ENCODE measurements around the gene RALGDS. TPM values are rescaled to one million over a fixed set of nuclear protein-coding genes. Genes with fewer than 3 reads are reported as not detected.
"Not testable (repeated sequence)": the region's sequence is repeated elsewhere in the genome, so short reads cannot be mapped to it uniquely, and the experiment has no call there.

RALGDS gene
- total RNA-seq, 1 donor from 2014 or later = 78.8 TPM

DNA sequence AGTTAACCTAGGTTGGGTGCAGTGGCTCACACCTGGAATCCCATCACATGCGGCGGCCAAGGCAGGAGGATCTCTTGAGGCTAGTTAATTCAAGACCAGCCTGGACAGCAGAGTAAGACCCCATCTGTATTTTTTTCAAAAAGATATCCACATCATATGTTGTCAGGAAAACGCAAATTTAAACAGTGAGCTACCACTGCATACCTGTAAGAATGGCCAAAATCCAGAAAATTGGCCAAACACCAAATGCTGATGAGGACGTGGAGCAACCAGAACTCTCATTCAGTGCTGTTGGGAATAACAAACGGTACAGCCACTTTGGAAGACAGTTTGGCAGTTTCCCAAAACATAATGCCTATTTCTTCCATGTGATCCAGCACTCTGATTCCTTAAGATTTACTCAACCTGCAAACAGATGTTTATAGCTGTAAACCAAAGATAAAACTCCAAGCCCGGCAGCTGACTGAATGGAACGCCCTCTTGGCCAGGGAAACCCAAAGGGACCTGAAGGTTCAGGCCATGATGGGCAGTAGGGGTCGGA, 46.9 kb downstream of the RALGDS start:
- no peaks in the 10 kb centered on the region for H3K4me1 Mint-ChIP-seq (ENCODE audit: low read depth)
- H3K27ac Mint-ChIP-seq = no peak overlapping the region
- no peaks in the 10 kb centered on the region for H3K36me3 Mint-ChIP-seq (ENCODE audit: low read depth)
- H3K9me3 Mint-ChIP-seq = no peaks in the 10 kb centered on the region
- intact Hi-C loops (cut with micrococcal nuclease) = no loop called here
- no peak for DNase-seq (ENCODE audit: low spot score)
- H3K27me3 Mint-ChIP-seq (ENCODE audit: low read depth) = peaks cover 9% of the 10 kb centered on the region
- H3K4me3 Mint-ChIP-seq (ENCODE audit: low read depth) = no peak overlapping the region

DNA sequence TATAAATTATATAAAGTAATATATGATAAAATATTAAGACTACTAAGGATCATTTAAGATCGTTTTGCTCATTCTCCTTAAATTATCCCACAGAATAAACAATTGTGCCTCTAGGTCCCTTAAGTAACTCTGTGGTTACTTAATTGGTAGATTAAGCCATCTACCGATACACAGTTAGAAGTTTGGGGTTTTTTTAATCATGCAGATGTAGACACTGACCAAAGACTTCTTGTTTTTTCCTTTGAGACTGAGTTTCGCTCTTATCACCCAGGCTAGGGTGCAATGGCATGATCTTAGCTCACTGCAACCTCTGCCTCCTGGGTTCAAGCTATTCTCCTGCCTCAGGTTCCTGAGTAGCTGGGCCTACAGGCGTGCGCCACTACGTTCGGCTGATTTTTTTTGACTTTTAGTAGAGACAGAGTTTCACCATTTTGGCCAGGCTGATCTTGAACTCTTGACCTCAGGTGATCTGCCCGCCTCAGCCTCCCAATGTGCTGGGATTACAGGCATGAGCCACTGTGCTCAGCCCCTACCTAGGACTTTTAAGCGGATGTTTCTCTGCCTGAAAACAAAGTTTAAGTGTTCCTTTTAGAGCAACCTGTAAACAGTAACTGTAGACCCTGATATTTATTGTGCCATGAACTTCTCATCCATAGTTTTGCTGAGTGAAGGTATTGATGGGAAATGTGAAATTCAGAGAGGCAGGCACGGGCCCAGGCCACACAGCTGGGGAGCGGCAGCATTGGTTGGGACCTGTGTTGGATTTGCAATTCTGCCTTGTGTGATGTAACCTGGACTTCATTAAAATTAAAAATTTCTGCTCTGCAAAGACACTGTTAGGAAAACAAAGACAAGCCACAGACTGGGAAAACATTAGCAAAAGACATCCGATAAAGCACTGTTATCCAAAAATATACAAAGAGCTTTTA, 47.7 kb downstream of the RALGDS start:
- intact Hi-C loops (cut with micrococcal nuclease) = no loop called here
- Mint-ChIP-seq H3K27ac (no peak overlapping the region), H3K4me3 (ENCODE audit: low read depth) (no peak overlapping the region), H3K9me3 (no peaks in the 10 kb centered on the region), H3K4me1 (ENCODE audit: low read depth) (no peaks in the 10 kb centered on the region), H3K27me3 (ENCODE audit: low read depth) (peaks cover 9% of the 10 kb centered on the region), H3K36me3 (ENCODE audit: low read depth) (no peaks in the 10 kb centered on the region)
- DNase-seq (ENCODE audit: low spot score) = no peak

DNA sequence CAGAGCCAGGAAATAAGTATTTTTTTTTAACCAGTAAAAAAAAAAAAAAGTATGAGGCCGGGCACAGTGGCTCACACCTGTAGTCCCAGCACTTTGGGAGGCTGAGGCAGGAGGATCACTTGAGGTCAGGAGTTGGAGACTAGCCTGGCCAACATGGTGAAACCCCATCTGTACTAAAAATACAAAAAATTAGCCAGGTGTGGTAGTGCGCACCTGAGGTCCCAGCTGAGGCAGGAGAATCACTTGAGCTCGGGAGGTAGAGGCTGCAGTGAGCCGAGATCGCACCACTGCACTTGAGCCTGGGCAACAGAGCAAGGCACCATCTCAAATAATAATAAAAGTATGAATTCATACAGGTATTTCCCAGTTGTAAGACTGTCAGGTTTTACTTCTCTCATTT, 48.8 kb downstream of the RALGDS start:
- DNase-seq (ENCODE audit: low spot score); H3K4me3 Mint-ChIP-seq (ENCODE audit: low read depth); H3K27ac Mint-ChIP-seq; H3K27me3 Mint-ChIP-seq (ENCODE audit: low read depth); H3K9me3 Mint-ChIP-seq; intact Hi-C loops (cut with micrococcal nuclease); H3K36me3 Mint-ChIP-seq (ENCODE audit: low read depth); H3K4me1 Mint-ChIP-seq (ENCODE audit: low read depth): not testable (repeated sequence)

DNA sequence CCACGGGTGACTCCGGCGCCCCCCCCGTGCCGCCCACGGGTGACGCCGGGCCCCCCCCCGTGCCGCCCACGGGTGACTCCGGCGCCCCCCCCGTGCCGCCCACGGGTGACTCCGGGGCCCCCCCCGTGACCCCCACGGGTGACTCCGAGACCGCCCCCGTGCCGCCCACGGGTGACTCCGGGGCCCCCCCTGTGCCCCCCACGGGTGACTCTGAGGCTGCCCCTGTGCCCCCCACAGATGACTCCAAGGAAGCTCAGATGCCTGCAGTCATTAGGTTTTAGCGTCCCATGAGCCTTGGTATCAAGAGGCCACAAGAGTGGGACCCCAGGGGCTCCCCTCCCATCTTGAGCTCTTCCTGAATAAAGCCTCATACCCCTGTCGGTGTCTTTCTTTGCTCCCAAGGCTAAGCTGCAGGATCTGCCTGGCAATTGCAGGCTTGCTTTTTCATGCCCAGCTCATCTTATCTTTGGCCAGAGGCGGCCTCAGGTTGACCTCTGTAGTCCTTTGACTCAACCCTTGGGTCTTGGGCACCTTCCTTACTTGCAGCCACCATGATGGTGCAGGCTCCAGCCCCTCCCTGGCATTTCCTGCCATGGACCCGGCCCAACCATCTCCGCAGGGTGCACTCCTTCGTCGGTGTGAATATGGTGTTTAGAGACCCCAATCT, 49.4 kb downstream of the RALGDS start:
- H3K9me3 Mint-ChIP-seq = no peaks in the 10 kb centered on the region
- no peak overlapping the region for H3K27ac Mint-ChIP-seq
- peaks cover 6% of the 10 kb centered on the region for H3K27me3 Mint-ChIP-seq (ENCODE audit: low read depth)
- no peaks in the 10 kb centered on the region for H3K36me3 Mint-ChIP-seq (ENCODE audit: low read depth)
- intact Hi-C loops (cut with micrococcal nuclease) = no loop called here
- DNase-seq (ENCODE audit: low spot score) = no peak
- H3K4me1 Mint-ChIP-seq (ENCODE audit: low read depth) = no peaks in the 10 kb centered on the region
- no peak overlapping the region for H3K4me3 Mint-ChIP-seq (ENCODE audit: low read depth)

DNA sequence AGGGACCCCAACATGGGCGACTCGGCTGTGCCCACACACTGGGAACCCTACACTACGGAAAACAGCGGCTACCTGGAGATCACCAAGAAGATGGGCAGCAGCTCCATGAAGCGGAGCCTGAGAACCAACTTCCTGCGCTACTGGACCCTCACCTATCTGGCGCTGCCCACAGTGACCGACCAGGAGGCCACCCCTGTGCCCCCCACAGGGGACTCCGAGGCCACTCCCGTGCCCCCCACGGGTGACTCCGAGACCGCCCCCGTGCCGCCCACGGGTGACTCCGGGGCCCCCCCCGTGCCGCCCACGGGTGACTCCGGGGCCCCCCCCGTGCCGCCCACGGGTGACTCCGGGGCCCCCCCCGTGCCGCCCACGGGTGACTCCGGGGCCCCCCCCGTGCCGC, 50.1 kb downstream of the RALGDS start:
- intact Hi-C loops (cut with micrococcal nuclease); DNase-seq (ENCODE audit: low spot score); H3K9me3 Mint-ChIP-seq; H3K27me3 Mint-ChIP-seq (ENCODE audit: low read depth); H3K4me1 Mint-ChIP-seq (ENCODE audit: low read depth); H3K27ac Mint-ChIP-seq; H3K4me3 Mint-ChIP-seq (ENCODE audit: low read depth); H3K36me3 Mint-ChIP-seq (ENCODE audit: low read depth): not testable (repeated sequence)

DNA sequence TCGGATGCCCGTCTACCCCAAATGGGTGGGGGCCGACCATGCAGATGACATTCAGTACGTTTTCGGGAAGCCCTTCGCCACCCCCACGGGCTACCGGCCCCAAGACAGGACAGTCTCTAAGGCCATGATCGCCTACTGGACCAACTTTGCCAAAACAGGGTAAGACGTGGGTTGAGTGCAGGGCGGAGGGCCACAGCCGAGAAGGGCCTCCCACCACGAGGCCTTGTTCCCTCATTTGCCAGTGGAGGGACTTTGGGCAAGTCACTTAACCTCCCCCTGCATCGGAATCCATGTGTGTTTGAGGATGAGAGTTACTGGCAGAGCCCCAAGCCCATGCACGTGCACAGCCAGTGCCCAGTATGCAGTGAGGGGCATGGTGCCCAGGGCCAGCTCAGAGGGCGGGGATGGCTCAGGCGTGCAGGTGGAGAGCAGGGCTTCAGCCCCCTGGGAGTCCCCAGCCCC, 50.5 kb downstream of the RALGDS start:
- H3K9me3 Mint-ChIP-seq; DNase-seq (ENCODE audit: low spot score); H3K27me3 Mint-ChIP-seq (ENCODE audit: low read depth); H3K36me3 Mint-ChIP-seq (ENCODE audit: low read depth); intact Hi-C loops (cut with micrococcal nuclease); H3K4me1 Mint-ChIP-seq (ENCODE audit: low read depth); H3K27ac Mint-ChIP-seq; H3K4me3 Mint-ChIP-seq (ENCODE audit: low read depth): not testable (repeated sequence)

DNA sequence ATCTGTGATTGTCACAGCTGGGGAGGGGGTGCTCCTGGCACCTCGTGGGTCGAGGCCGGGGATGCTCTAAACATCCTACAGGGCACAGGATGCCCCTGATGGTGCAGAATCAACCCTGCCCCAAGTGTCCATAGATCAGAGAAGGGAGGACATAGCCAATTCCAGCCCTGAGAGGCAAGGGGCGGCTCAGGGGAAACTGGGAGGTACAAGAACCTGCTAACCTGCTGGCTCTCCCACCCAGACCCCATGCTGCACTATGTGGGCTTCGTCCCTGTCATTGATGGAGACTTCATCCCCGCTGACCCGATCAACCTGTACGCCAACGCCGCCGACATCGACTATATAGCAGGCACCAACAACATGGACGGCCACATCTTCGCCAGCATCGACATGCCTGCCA, 52.6 kb downstream of the RALGDS start:
- DNase-seq (ENCODE audit: low spot score); H3K27me3 Mint-ChIP-seq (ENCODE audit: low read depth); H3K4me3 Mint-ChIP-seq (ENCODE audit: low read depth); H3K4me1 Mint-ChIP-seq (ENCODE audit: low read depth); intact Hi-C loops (cut with micrococcal nuclease); H3K9me3 Mint-ChIP-seq; H3K36me3 Mint-ChIP-seq (ENCODE audit: low read depth); H3K27ac Mint-ChIP-seq: not testable (repeated sequence)

DNA sequence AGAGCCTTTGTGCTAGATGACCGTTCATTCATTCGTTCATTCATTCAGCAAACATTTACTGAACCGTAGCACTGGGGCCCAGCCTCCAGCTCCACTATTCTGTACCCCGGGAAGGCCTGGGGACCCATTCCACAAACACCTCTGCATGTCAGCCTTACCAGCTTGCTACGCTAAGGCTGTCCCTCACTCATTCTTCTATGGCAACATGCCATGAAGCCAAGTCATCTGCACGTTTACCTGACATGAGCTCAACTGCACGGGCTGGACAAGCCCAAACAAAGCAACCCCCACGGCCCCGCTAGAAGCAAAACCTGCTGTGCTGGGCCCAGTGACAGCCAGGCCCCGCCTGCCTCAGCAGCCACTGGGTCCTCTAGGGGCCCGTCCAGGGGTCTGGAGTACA, 53.2 kb downstream of the RALGDS start:
- H3K4me1 Mint-ChIP-seq (ENCODE audit: low read depth) = no peaks in the 10 kb centered on the region
- H3K27me3 Mint-ChIP-seq (ENCODE audit: low read depth) = no peaks in the 10 kb centered on the region
- no peaks in the 10 kb centered on the region for H3K36me3 Mint-ChIP-seq (ENCODE audit: low read depth)
- DNase-seq (ENCODE audit: low spot score) = no peak
- H3K4me3 Mint-ChIP-seq (ENCODE audit: low read depth) = no peak overlapping the region
- no peak overlapping the region for H3K27ac Mint-ChIP-seq
- intact Hi-C loops (cut with micrococcal nuclease) = no loop called here
- H3K9me3 Mint-ChIP-seq = no peaks in the 10 kb centered on the region

DNA sequence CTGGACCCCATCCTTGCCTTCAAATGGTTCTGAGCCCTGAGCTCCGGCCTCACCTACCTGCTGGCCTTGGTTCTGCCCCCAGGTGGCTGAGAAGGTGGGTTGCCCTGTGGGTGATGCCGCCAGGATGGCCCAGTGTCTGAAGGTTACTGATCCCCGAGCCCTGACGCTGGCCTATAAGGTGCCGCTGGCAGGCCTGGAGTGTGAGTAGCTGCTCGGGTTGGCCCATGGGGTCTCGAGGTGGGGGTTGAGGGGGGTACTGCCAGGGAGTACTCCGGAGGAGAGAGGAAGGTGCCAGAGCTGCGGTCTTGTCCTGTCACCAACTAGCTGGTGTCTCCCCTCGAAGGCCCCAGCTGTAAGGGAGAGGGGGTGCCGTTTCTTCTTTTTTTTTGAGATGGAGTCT, 54.0 kb downstream of the RALGDS start:
- Mint-ChIP-seq H3K27ac (no peak overlapping the region), H3K9me3 (no peaks in the 10 kb centered on the region), H3K4me3 (ENCODE audit: low read depth) (no peak overlapping the region), H3K36me3 (ENCODE audit: low read depth) (no peaks in the 10 kb centered on the region), H3K4me1 (ENCODE audit: low read depth) (peaks cover 1% of the 10 kb centered on the region), H3K27me3 (ENCODE audit: low read depth) (no peaks in the 10 kb centered on the region)
- intact Hi-C loops (cut with micrococcal nuclease) = no loop called here
- DNase-seq (ENCODE audit: low spot score) = no peak

DNA sequence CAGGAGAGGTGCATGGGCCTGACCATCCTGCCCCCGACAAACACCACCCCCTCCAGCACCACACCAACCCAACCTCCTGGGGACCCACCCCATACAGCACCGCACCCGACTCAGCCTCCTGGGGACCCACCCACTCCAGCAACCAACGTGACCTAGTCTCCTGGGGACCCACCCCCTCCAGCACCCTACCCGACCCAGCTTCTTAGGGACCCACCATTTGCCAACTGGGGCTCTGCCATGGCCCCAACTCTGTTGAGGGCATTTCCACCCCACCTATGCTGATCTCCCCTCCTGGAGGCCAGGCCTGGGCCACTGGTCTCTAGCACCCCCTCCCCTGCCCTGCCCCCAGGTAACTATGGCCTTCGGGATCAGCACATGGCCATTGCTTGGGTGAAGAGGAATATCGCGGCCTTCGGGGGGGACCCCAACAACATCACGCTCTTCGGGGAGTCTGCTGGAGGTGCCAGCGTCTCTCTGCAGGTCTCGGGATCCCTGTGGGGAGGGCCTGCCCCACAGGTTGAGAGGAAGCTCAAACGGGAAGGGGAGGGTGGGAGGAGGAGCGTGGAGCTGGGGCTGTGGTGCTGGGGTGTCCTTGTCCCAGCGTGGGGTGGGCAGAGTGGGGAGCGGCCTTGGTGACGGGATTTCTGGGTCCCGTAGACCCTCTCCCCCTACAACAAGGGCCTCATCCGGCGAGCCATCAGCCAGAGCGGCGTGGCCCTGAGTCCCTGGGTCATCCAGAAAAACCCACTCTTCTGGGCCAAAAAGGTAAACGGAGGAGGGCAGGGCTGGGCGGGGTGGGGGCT, 54.7 kb downstream of the RALGDS start:
- Mint-ChIP-seq H3K4me1 (ENCODE audit: low read depth) (peaks cover 2% of the 10 kb centered on the region), H3K4me3 (ENCODE audit: low read depth) (no peak overlapping the region), H3K9me3 (no peaks in the 10 kb centered on the region), H3K36me3 (ENCODE audit: low read depth) (no peaks in the 10 kb centered on the region), H3K27me3 (ENCODE audit: low read depth) (no peaks in the 10 kb centered on the region), H3K27ac (no peak overlapping the region)
- intact Hi-C loops (cut with micrococcal nuclease) = no loop called here
- DNase-seq (ENCODE audit: low spot score) = no peak

DNA sequence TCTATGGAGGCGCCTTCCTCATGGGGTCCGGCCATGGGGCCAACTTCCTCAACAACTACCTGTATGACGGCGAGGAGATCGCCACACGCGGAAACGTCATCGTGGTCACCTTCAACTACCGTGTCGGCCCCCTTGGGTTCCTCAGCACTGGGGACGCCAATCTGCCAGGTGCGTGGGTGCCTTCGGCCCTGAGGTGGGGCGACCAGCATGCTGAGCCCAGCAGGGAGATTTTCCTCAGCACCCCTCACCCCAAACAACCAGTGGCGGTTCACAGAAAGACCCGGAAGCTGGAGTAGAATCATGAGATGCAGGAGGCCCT, 56.0 kb downstream of the RALGDS start:
- Mint-ChIP-seq H3K27me3 (ENCODE audit: low read depth) (no peaks in the 10 kb centered on the region), H3K36me3 (ENCODE audit: low read depth) (no peaks in the 10 kb centered on the region), H3K4me3 (ENCODE audit: low read depth) (no peak overlapping the region), H3K4me1 (ENCODE audit: low read depth) (peaks cover 10% of the 10 kb centered on the region), H3K27ac (no peak overlapping the region), H3K9me3 (no peaks in the 10 kb centered on the region)
- intact Hi-C loops (cut with micrococcal nuclease) = no loop called here
- DNase-seq (ENCODE audit: low spot score) = no peak

DNA sequence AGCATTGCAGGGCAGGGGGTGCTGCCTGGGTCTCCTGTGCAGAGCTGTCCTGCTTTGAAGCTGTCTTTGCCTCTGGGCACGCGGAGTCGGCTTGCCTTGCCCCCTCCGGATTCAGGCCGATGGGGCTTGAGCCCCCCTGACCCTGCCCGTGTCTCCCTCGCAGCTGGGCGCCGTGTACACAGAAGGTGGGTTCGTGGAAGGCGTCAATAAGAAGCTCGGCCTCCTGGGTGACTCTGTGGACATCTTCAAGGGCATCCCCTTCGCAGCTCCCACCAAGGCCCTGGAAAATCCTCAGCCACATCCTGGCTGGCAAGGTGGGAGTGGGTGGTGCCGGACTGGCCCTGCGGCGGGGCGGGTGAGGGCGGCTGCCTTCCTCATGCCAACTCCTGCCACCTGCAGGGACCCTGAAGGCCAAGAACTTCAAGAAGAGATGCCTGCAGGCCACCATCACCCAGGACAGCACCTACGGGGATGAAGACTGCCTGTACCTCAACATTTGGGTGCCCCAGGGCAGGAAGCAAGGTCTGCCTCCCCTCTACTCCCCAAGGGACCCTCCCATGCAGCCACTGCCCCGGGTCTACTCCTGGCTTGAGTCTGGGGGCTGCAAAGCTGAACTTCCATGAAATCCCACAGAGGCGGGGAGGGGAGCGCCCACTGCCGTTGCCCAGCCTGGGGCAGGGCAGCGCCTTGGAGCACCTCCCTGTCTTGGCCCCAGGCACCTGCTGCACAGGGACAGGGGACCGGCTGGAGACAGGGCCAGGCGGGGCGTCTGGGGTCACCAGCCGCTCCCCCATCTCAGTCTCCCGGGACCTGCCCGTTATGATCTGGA, 56.6 kb downstream of the RALGDS start:
- Mint-ChIP-seq H3K9me3 (no peaks in the 10 kb centered on the region), H3K36me3 (ENCODE audit: low read depth) (no peaks in the 10 kb centered on the region), H3K4me1 (ENCODE audit: low read depth) (peaks cover 15% of the 10 kb centered on the region), H3K27ac (no peak overlapping the region), H3K4me3 (ENCODE audit: low read depth) (no peak overlapping the region), H3K27me3 (ENCODE audit: low read depth) (no peaks in the 10 kb centered on the region)
- intact Hi-C loops (cut with micrococcal nuclease) = no loop called here
- no peak for DNase-seq (ENCODE audit: low spot score)
